Activated CD4-positive, alpha-beta memory T cell treated with anti-CD3 and anti-CD28 coated beads, Interleukin-2, amount 10 ng/mL, durations not matched to agents 7 days and 5 days (primary cell): Measurements from ENCODE around the gene COMT. TPM values are rescaled to one million over a fixed set of nuclear protein-coding genes. Genes with fewer than 3 reads are reported as not detected.
"Not testable (repeated sequence)": the region's sequence is repeated elsewhere in the genome, so short reads cannot be mapped to it uniquely, and the experiment has no call there.

Experiments used
- CTCF ChIA-PET: fragments of 350-600 bp; sonication (Branson Sonifier 250); formaldehyde crosslinking; loops from one replicate; lab custom pipeline; 2021; ENCODE audit warnings: antibody characterized with exemption, inconsistent platforms; lab: Charles Lee
- POLR2A ChIA-PET: fragments of 350-600 bp; sonication (Branson Sonifier 250); formaldehyde crosslinking; loops from one replicate; lab custom pipeline; 2021; ENCODE audit warnings: antibody characterized with exemption; lab: Charles Lee
- DNase-seq: peaks from one replicate; pipeline ENCODE4 v3.0.0-alpha.2; 2020
- H3K27ac Mint-ChIP-seq: one replicate; pipeline ENCODE4 v1.8.0; 2021; ENCODE audit warnings: mild to moderate bottlenecking, mixed read lengths
- H3K27me3 Mint-ChIP-seq: one replicate; pipeline ENCODE4 v1.8.0; 2021; ENCODE audit warnings: mixed read lengths
- H3K36me3 Mint-ChIP-seq: one replicate; pipeline ENCODE4 v1.8.0; 2021; ENCODE audit warnings: low read depth, mixed read lengths
- H3K4me1 Mint-ChIP-seq: one replicate; pipeline ENCODE4 v1.8.0; 2021; ENCODE audit warnings: mixed read lengths
- H3K4me3 Mint-ChIP-seq: one replicate; pipeline ENCODE4 v1.8.0; 2021; ENCODE audit warnings: mild to moderate bottlenecking, mixed read lengths
- H3K9me3 Mint-ChIP-seq: one replicate; pipeline ENCODE4 v1.8.0; 2021; ENCODE audit warnings: mixed read lengths
- total RNA-seq, 2 experiments: library from RNA; stranded (reverse); gene quantifications; one replicate each; pipeline ENCODE4 v1.2.3, GENCODE V29; 2021

Gene COMT
- total RNA-seq, 2 experiments from 2014 or later, result 78.7 to 79.3 TPM

- no peak for DNase-seq
- Mint-ChIP-seq H3K4me3 (no peak overlapping the region), H3K4me1 (no peaks in the 10 kb centered on the region), H3K27ac (no peak overlapping the region), H3K36me3 (no peaks in the 10 kb centered on the region), H3K27me3 (no peaks in the 10 kb centered on the region), H3K9me3 (no peaks in the 10 kb centered on the region)
- CTCF ChIA-PET, result interaction anchor here (0.7 to 1.7 kb wide), 2 partner anchors 191 to 293 kb away, joined by 3 to 5 read pairs; no protein-coding TSS in a partner anchor
- POLR2A ChIA-PET, result interaction anchor here (1.0 kb wide), 1 partner anchor 20 kb away, joined by 3 read pairs; the partner anchor contains the start of genes COMT and TXNRD2
Observed at GRCh38 chr22:19921544-19922081, 20.0 kb upstream of the COMT start.

GRCh38 chr22:19923914-19924513, 17.6 kb upstream of the COMT start:
- CTCF ChIA-PET, result interaction anchor here (0.6 kb wide), 1 partner anchor 947 kb away, joined by 3 read pairs; no protein-coding TSS in a partner anchor
- Mint-ChIP-seq H3K4me3 (no peak overlapping the region), H3K27me3 (no peaks in the 10 kb centered on the region), H3K4me1 (no peaks in the 10 kb centered on the region), H3K36me3 (no peaks in the 10 kb centered on the region), H3K9me3 (no peaks in the 10 kb centered on the region), H3K27ac (no peak overlapping the region)
- POLR2A ChIA-PET, result no interaction called here
- no peak for DNase-seq

GRCh38 chr22:19926028-19926427, 15.5 kb upstream of the COMT start:
- H3K4me1 Mint-ChIP-seq, POLR2A ChIA-PET, H3K9me3 Mint-ChIP-seq, H3K27me3 Mint-ChIP-seq, DNase-seq, H3K27ac Mint-ChIP-seq, CTCF ChIA-PET, H3K36me3 Mint-ChIP-seq, H3K4me3 Mint-ChIP-seq: not testable (repeated sequence)

DNA sequence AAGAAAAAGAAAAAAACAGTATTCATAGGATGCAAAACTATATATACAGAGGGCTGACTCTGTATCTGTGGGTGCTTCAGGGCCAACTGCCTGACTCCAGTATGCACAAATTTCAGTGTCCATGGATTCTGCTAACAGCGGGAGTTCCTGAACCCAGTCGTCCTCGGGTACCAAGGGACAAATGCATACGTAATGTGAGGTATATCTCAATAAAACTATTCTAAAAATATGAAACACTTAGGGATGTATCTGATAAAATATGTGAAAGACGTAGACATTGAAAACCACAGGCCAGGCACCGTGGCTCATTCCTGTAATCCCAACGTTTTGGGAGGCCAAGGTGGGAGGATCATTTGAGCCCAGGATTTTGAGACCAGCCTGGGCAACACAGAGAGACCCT, 13.9 kb upstream of the COMT start:
- no peaks in the 10 kb centered on the region for H3K4me1 Mint-ChIP-seq
- no peak overlapping the region for H3K27ac Mint-ChIP-seq
- no peaks in the 10 kb centered on the region for H3K9me3 Mint-ChIP-seq
- CTCF ChIA-PET, result no interaction called here
- POLR2A ChIA-PET, result no interaction called here
- no peak for DNase-seq
- no peak overlapping the region for H3K4me3 Mint-ChIP-seq
- no peaks in the 10 kb centered on the region for H3K36me3 Mint-ChIP-seq
- H3K27me3 Mint-ChIP-seq, result no peaks in the 10 kb centered on the region

DNA sequence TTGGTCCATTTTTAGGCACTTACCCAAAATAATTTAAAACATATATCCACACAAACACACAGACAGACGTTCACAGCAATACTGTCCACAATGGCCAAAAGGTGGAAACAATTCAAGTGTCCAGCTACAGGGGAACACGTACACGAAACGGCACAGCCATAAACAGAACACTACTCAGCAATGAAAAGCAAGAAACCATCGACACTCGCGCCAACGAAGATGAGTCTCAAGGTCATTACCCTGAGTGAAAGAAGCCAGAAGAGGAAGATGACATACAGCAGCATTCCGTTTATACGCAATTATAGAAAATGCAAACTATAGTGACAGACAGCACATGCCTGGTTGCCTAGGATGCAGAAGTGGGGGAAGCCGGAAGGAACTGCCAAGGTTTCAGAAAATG, 13.4 kb upstream of the COMT start:
- DNase-seq, result no peak
- no peak overlapping the region for H3K4me3 Mint-ChIP-seq
- H3K9me3 Mint-ChIP-seq, result no peaks in the 10 kb centered on the region
- ChIA-PET POLR2A (no interaction called here), CTCF (no interaction called here)
- no peaks in the 10 kb centered on the region for H3K36me3 Mint-ChIP-seq
- H3K27ac Mint-ChIP-seq, result no peak overlapping the region
- no peaks in the 10 kb centered on the region for H3K27me3 Mint-ChIP-seq
- H3K4me1 Mint-ChIP-seq, result no peaks in the 10 kb centered on the region

DNA sequence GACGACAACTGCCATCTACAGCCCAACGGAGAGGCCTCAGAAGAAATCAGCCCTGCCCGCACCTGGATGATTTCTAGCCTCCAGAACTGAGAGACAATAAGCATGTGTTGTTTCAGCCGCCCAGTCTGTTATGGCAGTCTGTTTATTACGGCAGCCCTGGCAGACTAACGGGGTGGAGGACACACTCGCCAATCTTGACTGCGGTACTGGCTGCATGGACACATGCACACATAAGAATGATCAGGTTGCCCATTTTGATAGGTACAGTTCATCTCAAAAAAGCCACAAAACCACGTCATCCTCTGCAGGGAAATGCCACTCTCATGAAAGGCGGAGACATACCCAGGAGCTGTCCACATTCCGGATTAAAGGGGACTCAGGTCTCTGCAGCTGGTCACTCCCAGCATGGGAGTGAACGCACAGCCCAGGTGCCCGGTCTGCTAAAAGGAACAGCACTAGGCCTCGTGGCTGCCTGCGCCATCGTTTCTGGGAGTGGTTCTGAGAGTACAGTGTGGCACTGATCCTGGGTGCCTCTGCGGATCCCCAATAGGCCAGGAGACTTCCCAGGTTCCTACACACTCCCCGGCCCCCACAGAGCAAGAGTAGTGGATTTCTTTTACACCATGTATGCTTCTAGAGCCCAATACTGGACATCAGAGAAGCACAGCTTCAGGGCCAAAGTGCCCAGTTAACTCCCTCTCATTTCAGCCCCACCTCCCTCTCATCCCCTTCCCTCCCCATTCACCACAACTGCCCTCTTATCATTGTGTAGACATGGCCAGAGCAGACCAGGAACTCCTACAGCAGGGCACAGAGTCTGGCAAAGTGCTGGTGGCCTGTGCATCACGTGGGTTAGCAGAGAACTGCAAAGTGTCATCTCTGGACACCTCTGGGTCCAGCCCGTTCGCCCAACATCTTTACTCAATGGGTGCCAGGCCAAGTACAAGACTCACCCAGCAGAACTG, 11.7 kb upstream of the COMT start:
- Mint-ChIP-seq H3K27me3 (no peaks in the 10 kb centered on the region), H3K36me3 (no peaks in the 10 kb centered on the region), H3K27ac (no peak overlapping the region), H3K4me3 (no peak overlapping the region), H3K9me3 (no peaks in the 10 kb centered on the region), H3K4me1 (no peaks in the 10 kb centered on the region)
- ChIA-PET CTCF (interaction anchor here (1.1 kb wide), 2 partner anchors 16 to 20 kb away, joined by 3 read pairs; no protein-coding TSS in a partner anchor), POLR2A (no interaction called here)
- no peak for DNase-seq

GRCh38 chr22:19930551-19931486, 10.8 kb upstream of the COMT start:
- Mint-ChIP-seq H3K4me1 (no peaks in the 10 kb centered on the region), H3K36me3 (peaks cover 5% of the 10 kb centered on the region), H3K27me3 (no peaks in the 10 kb centered on the region), H3K9me3 (no peaks in the 10 kb centered on the region), H3K4me3 (no peak overlapping the region), H3K27ac (no peak overlapping the region)
- no peak for DNase-seq
- POLR2A ChIA-PET, result no interaction called here
- CTCF ChIA-PET, result interaction anchor here (1.1 kb wide), 2 partner anchors 17 to 21 kb away, joined by 3 read pairs; no protein-coding TSS in a partner anchor

GRCh38 chr22:19931514-19931913, 10.1 kb upstream of the COMT start:
- Mint-ChIP-seq H3K4me1 (no peaks in the 10 kb centered on the region), H3K27ac (no peak overlapping the region), H3K4me3 (no peak overlapping the region), H3K27me3 (no peaks in the 10 kb centered on the region), H3K9me3 (peaks cover 5% of the 10 kb centered on the region), H3K36me3 (peaks cover 11% of the 10 kb centered on the region)
- CTCF ChIA-PET, result no interaction called here
- POLR2A ChIA-PET, result no interaction called here
- DNase-seq, result no peak

- no peak for DNase-seq
Observed at GRCh38 chr22:19932367-19933206, 9.0 kb upstream of the COMT start.

DNA sequence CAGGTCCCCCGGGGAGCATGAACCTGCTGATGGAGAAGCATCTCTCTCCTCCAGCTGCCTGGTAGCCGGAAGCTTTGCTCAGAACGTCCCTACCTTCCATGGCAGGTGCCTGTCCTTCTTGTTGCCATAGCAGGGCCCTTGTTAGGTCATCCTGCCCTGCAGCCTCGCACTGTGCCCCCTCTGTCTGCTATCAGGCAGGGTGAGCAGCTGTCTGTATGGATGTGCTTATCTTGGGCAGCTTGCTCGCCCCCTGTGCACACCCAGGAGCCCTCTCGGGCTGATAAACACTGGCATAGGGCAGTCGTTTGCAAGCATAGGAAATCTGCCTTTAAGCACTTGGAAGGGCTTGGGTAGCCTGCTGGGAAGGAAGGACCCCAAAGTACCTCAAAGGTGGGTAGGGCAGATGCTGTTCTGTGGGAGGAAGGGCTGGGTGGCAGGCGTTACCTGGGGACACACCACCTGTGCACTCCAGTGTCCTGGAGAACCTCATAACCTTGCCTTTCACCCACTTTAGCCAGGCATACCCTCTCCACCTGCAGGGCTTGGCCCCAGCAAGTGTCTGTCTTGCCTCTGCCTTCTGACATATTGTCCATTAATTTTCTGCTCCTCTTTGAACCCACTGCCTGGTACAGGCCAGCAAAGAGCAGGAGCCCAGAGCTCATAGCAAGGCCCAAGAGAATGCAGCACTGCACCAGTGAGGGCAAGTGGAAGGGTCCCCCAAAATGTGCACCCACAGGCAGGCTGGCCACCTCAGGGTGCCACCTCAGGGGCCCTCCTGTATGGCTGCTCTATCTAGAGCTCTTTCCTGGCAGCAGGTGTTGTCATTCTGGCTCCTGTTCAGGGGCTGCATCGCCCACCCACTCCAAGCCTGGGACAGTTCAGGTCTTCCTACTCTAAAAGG, 8.0 kb upstream of the COMT start:
- Mint-ChIP-seq H3K4me1 (no peaks in the 10 kb centered on the region), H3K27me3 (no peaks in the 10 kb centered on the region), H3K27ac (no peak overlapping the region), H3K9me3 (peaks cover 9% of the 10 kb centered on the region), H3K36me3 (peaks cover 20% of the 10 kb centered on the region), H3K4me3 (no peak overlapping the region)
- CTCF ChIA-PET, result interaction anchor here (1.1 to 1.3 kb wide), 3 partner anchors 20 to 203 kb away, joined by 3 to 6 read pairs (median 4); no protein-coding TSS in a partner anchor
- no peak for DNase-seq
- POLR2A ChIA-PET, result interaction anchor here (0.5 to 1.2 kb wide), 2 partner anchors 9 kb away, joined by 3 to 5 read pairs; no protein-coding TSS in a partner anchor

More at GRCh38 chr22:19932367-19933206, 9.0 kb upstream of the COMT start:
- Mint-ChIP-seq H3K27ac (no peak overlapping the region), H3K4me3 (no peak overlapping the region), H3K27me3 (no peaks in the 10 kb centered on the region), H3K9me3 (peaks cover 9% of the 10 kb centered on the region), H3K36me3 (peaks cover 20% of the 10 kb centered on the region), H3K4me1 (no peaks in the 10 kb centered on the region)
- POLR2A ChIA-PET, result interaction anchor here (0.5 to 1.2 kb wide), 2 partner anchors 8 to 10 kb away, joined by 3 to 5 read pairs; no protein-coding TSS in a partner anchor
- CTCF ChIA-PET, result no interaction called here
